GM19328 (cell line): Measurements from ENCODE around the gene TESPA1.

Experiments
- ATAC-seq: cut with Tn5 transposase; IDR thresholded peaks from one replicate; pipeline ENCODE4 v1.9.1; 2021; ENCODE audit warnings: mild to moderate bottlenecking, moderate library complexity; ENCODE audit not compliant: unreplicated experiment

TESPA1 gene

DNA sequence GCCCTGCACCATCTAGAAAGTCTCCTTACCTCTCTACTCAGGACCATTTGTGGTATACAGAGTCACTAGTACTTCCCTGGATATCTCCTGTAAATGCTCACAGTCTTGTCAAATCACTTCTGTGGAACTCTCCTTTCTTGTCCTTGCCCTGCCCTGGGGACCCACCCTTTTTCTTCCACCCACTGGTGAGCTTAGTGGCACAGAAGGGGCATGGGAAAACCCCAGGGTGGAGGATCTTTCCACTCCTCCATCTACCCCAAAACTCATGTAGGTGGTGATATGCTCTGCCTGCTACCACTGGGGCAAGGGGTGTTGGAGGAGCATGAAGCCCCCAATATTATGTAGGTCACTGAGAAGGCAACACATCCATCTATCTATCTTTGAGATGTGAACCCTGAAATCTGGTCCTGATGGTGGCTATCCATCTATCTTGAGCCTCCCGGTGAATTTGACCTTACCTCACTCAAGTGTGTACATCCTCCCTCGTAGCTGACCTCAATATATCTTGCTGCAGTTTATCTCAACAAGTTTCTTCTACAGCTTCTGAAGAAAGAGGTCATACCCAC, 943 bp downstream of the TESPA1 start:
- no peak for ATAC-seq

DNA sequence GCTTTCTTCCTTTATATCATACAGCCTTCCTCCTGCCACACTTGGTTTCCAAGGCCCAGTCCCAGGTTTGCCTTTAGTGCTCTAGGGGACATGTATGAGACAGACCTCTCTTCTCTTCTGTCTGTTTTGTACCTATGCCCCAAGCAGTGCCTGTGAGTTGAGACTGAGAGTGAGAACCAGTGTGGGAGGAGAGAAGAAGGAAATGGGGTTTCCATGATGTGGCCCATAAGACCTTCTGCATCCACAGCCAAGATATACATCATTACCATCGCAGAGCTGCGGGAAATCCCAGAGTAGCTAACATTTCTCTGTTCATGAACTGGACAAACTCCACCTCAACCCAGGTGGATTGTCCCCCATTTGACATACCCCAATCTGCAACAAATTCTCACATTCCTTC, 2.8 kb downstream of the TESPA1 start:
- peak; percentile 37 for ATAC-seq

DNA sequence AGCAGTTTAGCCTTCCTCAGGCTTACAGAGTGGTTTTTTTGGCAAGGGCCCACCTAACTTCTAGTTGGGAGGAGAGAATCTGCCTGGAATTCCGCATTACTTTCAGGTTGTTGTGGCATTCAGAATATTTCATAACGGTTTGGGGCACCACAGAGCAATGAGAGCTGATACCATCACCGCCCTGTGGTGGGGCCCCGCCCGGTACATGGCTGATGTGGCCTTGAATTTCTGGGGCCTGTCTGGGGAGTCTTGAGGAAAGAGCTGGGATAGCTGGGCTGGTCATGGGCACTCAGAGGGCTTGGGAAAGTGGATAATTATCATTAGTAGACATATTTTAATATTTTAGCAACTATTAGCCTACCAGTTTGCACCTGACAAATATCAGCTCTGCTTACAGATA, 4.2 kb downstream of the TESPA1 start:
- no peak for ATAC-seq

DNA sequence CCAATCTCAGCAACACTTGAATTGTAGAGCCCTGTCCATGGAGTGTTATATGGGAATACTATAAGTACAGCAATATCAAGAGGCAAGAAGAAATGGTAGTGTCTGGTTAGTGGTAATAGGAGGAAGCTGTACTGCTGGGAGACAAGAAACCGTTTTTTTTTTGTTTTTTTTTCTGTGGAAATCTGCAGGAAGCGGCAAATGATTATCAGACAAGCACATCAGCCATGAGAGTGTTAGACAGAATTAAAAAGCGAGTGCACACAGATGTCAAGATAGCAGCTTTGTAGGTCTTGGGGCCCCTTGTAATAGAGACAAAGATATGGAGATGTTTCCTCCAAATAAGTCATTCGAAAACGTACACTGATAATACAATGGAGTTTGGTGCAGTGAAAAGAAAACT, 6.7 kb downstream of the TESPA1 start:
- no peak for ATAC-seq

DNA sequence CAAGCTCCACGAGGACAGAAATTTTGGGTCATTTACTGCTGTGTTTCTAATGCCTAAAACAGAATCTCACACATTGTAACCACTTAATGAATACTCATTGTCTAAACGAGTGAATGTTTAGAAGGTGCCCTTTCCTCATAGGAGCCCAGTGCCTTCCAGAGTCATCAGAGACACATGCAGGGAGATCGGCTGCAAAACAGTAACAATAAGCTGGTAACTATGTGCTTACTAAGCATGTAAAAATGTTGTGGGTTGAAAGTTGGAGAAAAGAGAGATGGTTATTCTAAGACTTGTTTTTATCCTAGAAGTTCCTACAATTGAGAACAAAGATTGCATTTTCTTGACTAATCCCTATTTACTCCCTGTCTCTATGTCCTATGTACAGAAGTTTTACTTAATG, 7.4 kb downstream of the TESPA1 start:
- no peak for ATAC-seq

DNA sequence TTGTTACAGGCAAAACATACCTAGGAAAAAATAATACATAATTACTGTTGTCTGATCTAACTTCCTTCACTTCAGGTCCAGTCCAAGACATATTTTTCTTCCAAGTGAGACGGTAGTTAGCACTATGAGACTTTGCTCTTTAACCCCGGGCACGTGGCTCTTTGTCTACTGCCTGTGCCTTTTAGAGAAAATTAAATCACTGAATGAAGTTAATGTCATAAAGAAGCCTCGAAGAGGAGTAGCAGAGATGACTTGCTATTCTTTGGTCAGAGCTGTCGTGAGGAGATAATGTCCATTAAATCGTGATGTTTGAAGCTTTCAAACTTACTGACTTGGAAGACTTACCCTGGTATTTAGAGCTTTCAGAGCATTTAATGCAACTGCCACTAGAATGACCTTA, 8.7 kb downstream of the TESPA1 start:
- ATAC-seq: no peak

DNA sequence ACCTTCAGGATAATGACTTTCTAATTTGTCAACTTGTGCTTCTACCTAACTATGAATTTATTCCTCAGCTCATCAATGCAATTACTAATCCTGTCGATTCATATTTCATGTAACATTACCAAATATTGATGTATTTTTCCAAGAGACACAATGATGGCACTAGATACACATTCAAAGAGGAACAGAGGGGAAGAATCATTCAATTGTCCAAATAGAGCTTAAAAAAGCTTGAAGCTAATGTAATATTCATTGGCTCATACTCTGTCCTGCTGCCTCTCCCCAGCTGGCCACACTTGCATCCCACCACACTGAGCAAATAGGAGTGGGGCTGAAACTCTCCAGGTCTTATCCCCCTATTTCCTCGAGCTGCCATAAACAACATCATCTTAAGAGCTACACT, 9.3 kb downstream of the TESPA1 start:
- ATAC-seq: no peak

DNA sequence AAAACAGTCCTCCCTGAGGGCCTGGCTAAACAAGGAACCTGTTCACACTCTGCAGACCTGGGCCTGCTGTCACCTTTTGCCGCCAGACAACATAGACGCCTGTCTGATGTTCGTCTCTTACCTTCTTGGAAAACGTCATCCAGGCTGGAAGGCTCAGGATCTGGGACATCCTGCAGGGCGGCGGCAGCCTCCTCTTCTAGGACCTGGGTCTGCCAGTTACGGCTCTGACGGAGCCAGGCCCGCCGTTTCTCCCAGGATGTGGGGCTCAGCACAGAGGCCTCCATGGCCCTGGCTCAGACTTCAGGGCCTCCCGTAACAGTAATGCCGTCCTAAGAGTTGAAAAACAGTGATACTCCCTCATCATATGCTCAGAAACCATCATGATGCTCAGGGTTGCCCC, 10.3 kb downstream of the TESPA1 start:
- no peak for ATAC-seq

DNA sequence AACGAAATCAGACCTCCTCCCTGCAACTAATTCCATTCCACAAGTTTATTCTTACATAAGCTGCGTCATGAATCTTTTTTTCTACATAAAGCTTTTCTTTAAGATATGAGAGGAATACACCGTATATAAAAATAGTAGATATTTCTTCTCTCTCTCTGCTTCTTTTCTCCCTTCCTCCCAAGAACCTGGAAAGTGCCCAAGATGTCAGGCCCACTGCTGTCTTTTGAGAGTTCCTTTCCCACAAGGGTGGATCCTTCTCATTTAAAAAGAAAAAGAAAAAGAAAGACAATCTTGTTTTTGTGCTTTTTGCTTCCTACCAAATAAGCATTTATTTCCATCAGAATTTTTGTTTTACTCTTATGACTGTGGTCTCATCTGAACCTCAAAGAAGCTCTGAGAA, 11.0 kb downstream of the TESPA1 start:
- ATAC-seq: no peak

DNA sequence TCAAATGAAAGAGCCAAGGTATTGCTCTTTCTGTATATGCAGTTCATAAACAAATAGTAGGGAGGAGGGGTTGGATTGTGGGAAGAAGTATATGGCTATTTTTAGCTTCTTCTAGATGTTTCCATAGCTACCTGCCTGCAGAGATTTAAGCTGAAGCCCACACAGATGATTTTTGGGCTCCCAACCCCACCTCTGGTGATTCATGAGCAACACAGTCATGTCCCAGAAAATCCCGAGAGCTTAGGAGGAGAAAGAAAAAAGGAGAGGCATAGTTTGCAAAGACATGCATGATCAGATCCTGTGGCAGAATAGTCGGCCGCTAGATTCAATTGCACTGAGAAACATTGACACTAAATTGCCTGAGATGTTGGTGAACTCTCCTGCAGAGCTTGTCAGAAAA, 13.8 kb downstream of the TESPA1 start:
- ATAC-seq: no peak

DNA sequence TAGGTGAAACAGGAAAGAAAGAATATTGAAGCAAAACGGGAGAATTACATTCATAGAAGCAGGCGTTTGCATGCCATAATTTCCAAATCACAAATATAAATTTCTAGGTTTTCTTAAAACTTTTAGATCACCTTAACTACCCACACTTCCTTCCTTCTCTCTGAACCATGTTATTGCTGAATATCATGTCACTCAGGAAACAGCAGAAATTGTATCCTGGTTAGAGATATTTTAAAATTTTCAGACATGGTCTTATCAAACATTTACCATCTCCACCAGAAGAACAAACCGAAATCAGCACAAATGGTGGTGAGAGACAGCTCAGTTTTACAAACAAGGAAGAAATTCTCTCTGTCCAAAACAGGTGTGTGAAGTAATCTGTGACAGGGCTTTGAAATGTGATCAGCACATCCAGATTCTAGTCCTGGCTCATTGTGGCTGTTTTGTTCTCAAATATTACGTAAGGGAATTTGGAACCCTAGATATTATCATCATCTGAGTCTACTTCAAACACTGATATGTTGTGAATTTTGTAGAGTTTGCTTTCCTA, 16.3 kb downstream of the TESPA1 start:
- ATAC-seq: no peak

DNA sequence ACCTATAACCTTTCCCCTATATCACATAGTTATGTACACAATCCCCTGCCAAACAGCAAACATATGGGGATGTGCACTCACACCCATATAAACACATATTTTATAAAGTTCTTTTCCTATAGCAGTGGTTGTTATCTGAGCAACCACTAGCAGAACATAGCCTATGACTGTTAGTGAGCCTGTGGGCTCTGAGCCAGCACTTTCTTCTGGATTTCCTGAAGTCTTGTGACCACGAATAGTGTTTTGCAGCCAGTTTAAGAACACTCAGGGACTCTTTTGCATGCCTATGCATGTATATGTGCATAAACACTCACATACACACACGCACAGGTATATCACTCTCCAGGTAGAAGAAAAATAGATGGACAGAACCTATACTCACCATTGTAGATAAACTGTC, 17.1 kb downstream of the TESPA1 start:
- no peak for ATAC-seq

DNA sequence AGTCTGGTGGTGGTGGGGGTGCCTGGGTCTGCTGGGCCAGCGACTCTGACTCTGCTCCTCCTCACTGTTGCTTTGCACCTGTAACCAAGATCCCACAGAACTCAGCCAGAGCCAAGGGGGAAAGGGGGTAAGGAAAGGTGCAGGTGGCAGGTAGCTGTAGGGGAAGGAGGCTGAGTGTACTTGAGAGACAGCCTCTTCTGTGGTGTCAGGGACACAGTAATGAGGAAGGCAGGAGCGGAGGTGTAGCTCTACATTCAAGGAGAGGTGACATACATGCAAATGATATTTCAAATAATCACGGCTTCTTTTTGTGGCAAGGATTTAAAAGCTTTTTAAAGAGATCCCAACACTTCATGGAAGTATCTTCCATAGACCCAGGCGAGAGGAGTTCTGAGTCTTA, 23.4 kb downstream of the TESPA1 start:
- no peak for ATAC-seq

DNA sequence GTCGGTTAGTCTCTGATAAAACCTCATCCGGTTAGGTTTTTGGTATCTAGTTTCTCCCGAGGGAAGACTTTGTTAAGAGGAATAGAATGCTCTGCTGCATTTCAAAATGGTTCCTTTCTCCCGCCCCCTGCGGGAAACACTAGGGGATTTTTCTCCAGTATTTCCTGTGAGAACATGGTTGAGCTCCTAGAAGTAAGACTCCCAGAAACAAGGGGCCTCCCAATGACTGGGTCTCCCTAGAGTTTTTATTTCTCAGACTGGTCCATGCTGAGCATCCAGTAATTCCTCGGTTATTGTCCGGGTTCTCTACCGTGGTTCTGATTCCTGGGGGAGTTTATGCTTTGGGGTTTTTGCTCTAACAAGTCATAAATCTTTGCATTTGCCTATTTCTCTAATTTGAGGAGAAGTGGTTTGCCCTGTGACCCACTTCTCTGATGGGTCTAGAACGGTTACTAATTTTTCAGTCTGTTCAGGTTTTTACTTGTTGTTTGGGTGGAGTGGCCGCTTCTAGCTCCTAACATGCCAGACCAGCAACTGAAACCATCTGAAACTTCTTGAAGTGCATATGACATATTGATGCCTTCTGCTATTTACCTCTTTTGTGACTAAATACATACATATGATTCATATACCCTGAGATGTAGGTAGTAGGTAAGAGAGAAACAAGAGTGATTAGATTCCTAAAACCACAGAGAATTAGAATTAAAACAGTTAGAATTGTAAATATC, 25.1 kb downstream of the TESPA1 start:
- ATAC-seq: no peak

DNA sequence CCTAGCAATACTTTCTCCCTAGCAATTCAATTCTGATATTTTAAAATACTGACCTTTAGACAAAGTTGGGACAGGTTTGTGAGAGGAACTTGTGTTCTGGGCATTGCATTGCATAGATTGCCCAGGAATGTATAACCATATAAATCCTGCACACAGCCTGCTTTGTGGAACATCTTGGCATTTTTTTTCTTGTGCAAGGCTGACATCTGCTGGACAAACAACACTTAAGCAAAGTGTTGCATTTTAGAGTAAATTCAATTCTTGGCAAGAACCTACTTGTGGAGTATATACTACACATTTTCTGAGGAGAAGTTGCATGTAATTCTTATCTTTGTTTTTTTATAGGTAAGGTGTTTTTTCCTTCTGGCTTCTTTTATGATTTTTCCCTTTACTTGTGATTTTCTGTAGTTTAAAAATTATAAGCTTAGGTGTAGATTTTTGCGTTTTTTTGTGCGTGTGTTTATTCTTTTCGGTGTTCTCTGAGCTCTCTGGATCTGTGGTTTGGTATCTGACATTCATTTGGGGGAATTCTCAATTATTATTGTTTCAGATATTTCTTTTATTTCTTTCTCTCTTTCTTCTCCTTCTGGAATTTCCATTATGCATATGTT, 26.4 kb downstream of the TESPA1 start:
- ATAC-seq: no peak

DNA sequence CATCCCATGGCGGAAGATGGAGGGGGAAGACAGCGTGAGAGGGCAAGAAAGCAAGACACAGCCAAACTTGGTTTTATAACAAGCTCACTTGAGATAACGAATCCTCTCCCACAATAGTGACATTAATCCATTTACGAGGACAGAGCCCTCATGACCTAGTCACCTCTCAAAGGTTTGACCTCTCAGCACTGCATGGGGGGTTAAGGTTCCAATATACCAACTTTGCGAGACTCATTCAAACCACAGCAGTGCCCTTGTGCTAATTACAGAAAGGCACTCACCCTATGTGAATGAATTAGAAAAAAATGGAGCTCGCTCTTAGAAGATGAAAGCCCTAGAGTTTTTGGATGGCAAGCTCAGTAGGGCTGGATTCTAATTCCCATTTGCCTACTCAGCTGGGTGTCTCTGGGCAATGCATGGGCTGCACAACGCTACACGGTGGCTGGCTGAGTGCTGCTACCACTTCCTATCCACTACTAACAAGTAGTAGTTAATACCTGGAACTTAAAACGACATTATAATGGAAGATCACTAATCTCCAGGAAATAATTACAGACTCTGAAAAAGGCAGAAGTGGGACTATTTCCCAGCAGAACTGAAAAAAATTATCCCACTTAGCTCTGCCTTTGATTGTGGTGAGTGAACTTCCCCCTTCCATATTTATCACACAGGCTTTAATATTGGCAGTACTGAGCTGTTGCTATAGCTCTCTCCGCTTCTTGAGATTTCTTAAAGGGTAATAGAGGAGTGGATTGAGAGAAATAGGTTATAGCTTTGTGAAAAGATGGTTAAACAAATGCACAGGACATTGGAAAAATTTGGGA, 27.5 kb downstream of the TESPA1 start:
- no peak for ATAC-seq

DNA sequence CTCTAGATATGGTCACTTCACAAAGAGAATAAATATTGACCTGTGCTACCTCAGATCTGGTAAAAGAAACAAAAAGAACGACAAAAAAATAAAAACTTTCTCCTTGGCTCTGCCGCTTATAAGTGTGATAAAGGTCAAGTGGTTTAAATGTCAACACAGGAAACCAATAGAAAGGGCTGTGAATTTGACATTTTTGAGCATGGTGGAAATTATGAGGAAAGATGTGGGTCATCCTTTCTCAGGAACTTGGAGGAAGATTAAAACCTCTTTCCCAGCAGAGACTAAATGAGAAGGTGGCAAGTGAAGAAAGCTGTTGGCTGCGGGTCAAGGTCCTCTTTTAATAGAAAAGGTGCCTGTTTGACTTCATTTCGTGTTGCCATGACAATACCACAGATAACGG, 28.2 kb downstream of the TESPA1 start:
- no peak for ATAC-seq

DNA sequence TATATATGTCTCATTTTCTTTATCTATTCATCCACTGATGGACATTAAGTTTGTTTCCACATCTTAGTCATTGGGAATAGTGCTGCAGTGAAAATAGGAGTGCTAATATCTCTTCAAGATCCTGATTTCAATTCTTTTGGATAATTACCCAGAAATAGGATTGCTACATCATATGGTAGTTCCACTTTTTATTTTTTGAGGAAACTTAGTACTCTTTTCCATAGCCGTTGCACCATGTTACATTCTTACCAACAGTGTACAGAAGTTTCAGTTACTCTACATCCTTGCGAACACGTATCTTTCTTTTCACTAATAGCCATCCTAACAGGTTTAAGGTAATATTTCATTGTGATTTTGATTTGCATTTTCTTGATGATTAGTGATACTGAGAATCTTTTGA, 29.8 kb downstream of the TESPA1 start:
- ATAC-seq: no peak

DNA sequence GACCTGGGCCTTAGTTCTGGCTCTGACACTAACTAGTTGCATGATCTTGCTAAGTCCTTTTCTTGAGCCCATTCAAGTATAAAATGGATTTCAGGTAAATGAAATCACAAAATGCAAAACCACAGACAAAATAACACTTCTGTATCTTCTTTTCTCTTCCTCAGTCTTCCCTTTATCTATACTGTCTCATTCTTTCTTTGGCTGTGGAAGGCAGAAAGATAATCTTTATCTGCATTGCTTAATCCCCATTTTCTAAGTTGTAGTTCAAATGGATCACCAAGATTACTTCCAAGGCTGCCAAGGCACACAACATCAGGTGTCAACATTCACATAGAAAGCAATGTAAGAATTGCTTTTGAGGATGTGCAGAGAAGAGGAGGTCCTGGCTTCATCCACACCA, 30.3 kb downstream of the TESPA1 start:
- ATAC-seq: no peak

DNA sequence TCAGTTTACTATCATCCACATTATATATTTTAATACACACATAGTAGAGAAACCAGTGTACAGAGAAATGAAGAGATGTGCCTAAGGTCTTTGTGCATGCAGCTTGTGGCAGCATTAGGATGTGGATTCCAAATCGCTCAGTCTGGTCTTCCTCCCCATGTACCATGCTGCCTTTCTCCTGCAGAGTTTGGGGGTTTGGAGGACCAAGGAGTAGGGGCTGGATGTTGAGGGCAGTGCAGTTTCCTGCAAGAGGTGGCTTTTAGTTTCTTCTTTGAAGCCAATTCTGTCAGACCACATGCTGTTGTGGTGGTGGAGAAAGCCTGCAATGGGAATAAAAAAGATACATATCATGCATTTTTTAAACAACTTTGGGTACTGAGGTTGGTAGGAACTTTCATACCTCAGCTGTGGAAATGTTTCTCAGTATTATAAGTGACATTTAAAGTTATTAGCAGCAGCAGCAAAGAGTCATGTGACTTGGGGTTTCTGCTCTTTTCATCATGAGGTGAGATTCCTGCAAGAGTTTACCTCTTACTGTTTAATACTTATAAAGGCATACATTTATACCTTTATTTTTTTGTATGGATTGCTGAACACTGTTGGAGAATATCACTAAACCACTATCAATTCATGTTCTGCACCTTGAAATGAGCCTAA, 34.4 kb downstream of the TESPA1 start:
- ATAC-seq: no peak
